ENCODE measurements around the gene PRDX2. TPM values are rescaled to one million over a fixed set of nuclear protein-coding genes. Genes with fewer than 3 reads are reported as not detected.
"Not testable (repeated sequence)": the region's sequence is repeated elsewhere in the genome, so short reads cannot be mapped to it uniquely, and the experiment has no call there.

The PRDX2 gene
- total RNA-seq, 1 donor: 55.5 TPM

GRCh38 chr19:12834976-12835757, 33.6 kb upstream of the PRDX2 start:
- Histone ChIP-seq H3K4me1 (ENCODE audit: insufficient read depth, low read length) (peaks cover 27% of the 10 kb centered on the region), H3K27me3 (ENCODE audit: insufficient read depth, low read length) (peaks cover 90% of the 10 kb centered on the region), H3K4me3 (ENCODE audit: low read length) (no peak overlapping the region), H3K9me3 (ENCODE audit: low read depth, low read length) (no peaks in the 10 kb centered on the region)

GRCh38 chr19:12834566-12834943, 33.0 kb upstream of the PRDX2 start, which contains the start of gene RTBDN:
Gene RTBDN (minus strand): TSS chr19:12834579. CDS start chr19:12829979, 4,600 bp downstream.
- Histone ChIP-seq H3K4me1 (ENCODE audit: insufficient read depth, low read length) (peaks cover 27% of the 10 kb centered on the region), H3K9me3 (ENCODE audit: low read depth, low read length) (no peaks in the 10 kb centered on the region), H3K27me3 (ENCODE audit: insufficient read depth, low read length) (peaks cover 90% of the 10 kb centered on the region), H3K4me3 (ENCODE audit: low read length) (no peak within 1 kb of the TSS)

GRCh38 chr19:12833738-12834565, 32.4 kb upstream of the PRDX2 start:
- Histone ChIP-seq H3K4me3 (ENCODE audit: low read length) (no peak overlapping the region), H3K4me1 (ENCODE audit: insufficient read depth, low read length) (peaks cover 23% of the 10 kb centered on the region), H3K27me3 (ENCODE audit: insufficient read depth, low read length) (peaks cover 90% of the 10 kb centered on the region), H3K9me3 (ENCODE audit: low read depth, low read length) (no peaks in the 10 kb centered on the region)

GRCh38 chr19:12833418-12833737, 31.8 kb upstream of the PRDX2 start:
- Histone ChIP-seq H3K4me1 (ENCODE audit: insufficient read depth, low read length) (peaks cover 21% of the 10 kb centered on the region), H3K9me3 (ENCODE audit: low read depth, low read length) (no peaks in the 10 kb centered on the region), H3K27me3 (ENCODE audit: insufficient read depth, low read length) (peaks cover 94% of the 10 kb centered on the region), H3K4me3 (ENCODE audit: low read length) (no peak overlapping the region)

GRCh38 chr19:12828494-12828893, 26.9 kb upstream of the PRDX2 start:
- H3K9me3 ChIP-seq (ENCODE audit: low read depth, low read length): no peaks in the 10 kb centered on the region
- H3K4me3 ChIP-seq (ENCODE audit: low read length): no peak overlapping the region
- peaks cover 63% of the 10 kb centered on the region for H3K27me3 ChIP-seq (ENCODE audit: insufficient read depth, low read length)
- H3K4me1 ChIP-seq (ENCODE audit: insufficient read depth, low read length): peaks cover 12% of the 10 kb centered on the region

GRCh38 chr19:12825254-12826131, 23.9 kb upstream of the PRDX2 start:
- H3K4me1 ChIP-seq (ENCODE audit: insufficient read depth, low read length): no peaks in the 10 kb centered on the region
- H3K4me3 ChIP-seq (ENCODE audit: low read length): no peak overlapping the region
- H3K9me3 ChIP-seq (ENCODE audit: low read depth, low read length): no peaks in the 10 kb centered on the region
- H3K27me3 ChIP-seq (ENCODE audit: insufficient read depth, low read length): peaks cover 34% of the 10 kb centered on the region

- Histone ChIP-seq H3K27me3 (ENCODE audit: insufficient read depth, low read length) (peaks cover 9% of the 10 kb centered on the region), H3K4me3 (ENCODE audit: low read length) (no peak overlapping the region)
Measured at GRCh38 chr19:12821761-12822160, 20.2 kb upstream of the PRDX2 start.

GRCh38 chr19:12817810-12818209, 16.2 kb upstream of the PRDX2 start:
- not testable (repeated sequence) for H3K9me3 ChIP-seq (ENCODE audit: low read depth, low read length); H3K4me3 ChIP-seq (ENCODE audit: low read length); H3K4me1 ChIP-seq (ENCODE audit: insufficient read depth, low read length); H3K27me3 ChIP-seq (ENCODE audit: insufficient read depth, low read length)

More at GRCh38 chr19:12821761-12822160, 20.2 kb upstream of the PRDX2 start:
- Histone ChIP-seq H3K9me3 (ENCODE audit: low read depth, low read length) (no peaks in the 10 kb centered on the region), H3K4me1 (ENCODE audit: insufficient read depth, low read length) (no peaks in the 10 kb centered on the region)

GRCh38 chr19:12817188-12817587, 15.6 kb upstream of the PRDX2 start:
- not testable (repeated sequence) for H3K27me3 ChIP-seq (ENCODE audit: insufficient read depth, low read length); H3K4me3 ChIP-seq (ENCODE audit: low read length); H3K4me1 ChIP-seq (ENCODE audit: insufficient read depth, low read length); H3K9me3 ChIP-seq (ENCODE audit: low read depth, low read length)

- Histone ChIP-seq H3K4me3 (ENCODE audit: low read length) (no peak overlapping the region), H3K4me1 (ENCODE audit: insufficient read depth, low read length) (no peaks in the 10 kb centered on the region), H3K27me3 (ENCODE audit: insufficient read depth, low read length) (no peaks in the 10 kb centered on the region), H3K9me3 (ENCODE audit: low read depth, low read length) (no peaks in the 10 kb centered on the region)
Measured at GRCh38 chr19:12815088-12815487, 13.5 kb upstream of the PRDX2 start.

GRCh38 chr19:12806242-12807081, 4.9 kb upstream of the PRDX2 start, which contains the start of gene RNASEH2A:
Gene RNASEH2A (plus strand): TSS chr19:12806584. CDS start chr19:12806674, 90 bp downstream.
- Histone ChIP-seq H3K27me3 (ENCODE audit: insufficient read depth, low read length) (peaks cover 6% of the 10 kb centered on the region), H3K9me3 (ENCODE audit: low read depth, low read length) (no peaks in the 10 kb centered on the region), H3K4me3 (ENCODE audit: low read length) (peak within 1 kb of the TSS; percentile 47), H3K4me1 (ENCODE audit: insufficient read depth, low read length) (peaks cover 21% of the 10 kb centered on the region)

- H3K9me3 ChIP-seq (ENCODE audit: low read depth, low read length): no peaks in the 10 kb centered on the region
- H3K27me3 ChIP-seq (ENCODE audit: insufficient read depth, low read length): peaks cover 13% of the 10 kb centered on the region
- H3K4me3 ChIP-seq (ENCODE audit: low read length): no peak overlapping the region
- H3K4me1 ChIP-seq (ENCODE audit: insufficient read depth, low read length): peaks cover 35% of the 10 kb centered on the region
Measured at GRCh38 chr19:12804051-12804450, 2.5 kb upstream of the PRDX2 start.

GRCh38 chr19:12802267-12803106, 887 bp upstream of the PRDX2 start:
- Histone ChIP-seq H3K4me3 (ENCODE audit: low read length) (peak overlapping the region; percentile 57), H3K4me1 (ENCODE audit: insufficient read depth, low read length) (peaks cover 35% of the 10 kb centered on the region), H3K27me3 (ENCODE audit: insufficient read depth, low read length) (peaks cover 13% of the 10 kb centered on the region), H3K9me3 (ENCODE audit: low read depth, low read length) (no peaks in the 10 kb centered on the region)
